GM21529 (cell line): Measurements from ENCODE around the gene MAP2K7.

Experiments
- ATAC-seq: cut with Tn5 transposase; IDR thresholded peaks from one replicate; pipeline ENCODE4 v1.9.1; 2021; ENCODE audit not compliant: unreplicated experiment

The MAP2K7 gene

GRCh38 chr19:7866399-7867091, 37.1 kb upstream of the MAP2K7 start:
- no peak for ATAC-seq

- ATAC-seq = no peak
Measured at GRCh38 chr19:7867092-7867844, 36.4 kb upstream of the MAP2K7 start.

GRCh38 chr19:7868326-7868670, 35.4 kb upstream of the MAP2K7 start:
- no peak for ATAC-seq

- ATAC-seq = peak; percentile 49
Measured at GRCh38 chr19:7868671-7869452, 34.8 kb upstream of the MAP2K7 start.

GRCh38 chr19:7869453-7869909, 34.2 kb upstream of the MAP2K7 start:
- peak; percentile 43 for ATAC-seq

GRCh38 chr19:7869910-7870511, 33.7 kb upstream of the MAP2K7 start:
- ATAC-seq = no peak

- no peak for ATAC-seq
Measured at GRCh38 chr19:7870571-7871436, 32.9 kb upstream of the MAP2K7 start.

- no peak for ATAC-seq
Measured at GRCh38 chr19:7871437-7872305, 32.0 kb upstream of the MAP2K7 start.

- no peak for ATAC-seq
Measured at GRCh38 chr19:7872306-7873204, 31.1 kb upstream of the MAP2K7 start.

- no peak for ATAC-seq
Measured at GRCh38 chr19:7873304-7874075, 30.2 kb upstream of the MAP2K7 start.

- ATAC-seq = no peak
Measured at GRCh38 chr19:7874076-7874896, 29.4 kb upstream of the MAP2K7 start, which contains the start of gene PRR36. Gene PRR36, minus strand, starts transcription at chr19:7874390. Its CDS starts 701 bp downstream, at chr19:7873689.

GRCh38 chr19:7874897-7875273, 28.8 kb upstream of the MAP2K7 start:
- ATAC-seq = no peak

GRCh38 chr19:7877249-7877836, 26.3 kb upstream of the MAP2K7 start:
- ATAC-seq = no peak

GRCh38 chr19:7879111-7879807, 24.4 kb upstream of the MAP2K7 start:
- ATAC-seq = no peak

- no peak for ATAC-seq
Measured at GRCh38 chr19:7879836-7880235, 23.8 kb upstream of the MAP2K7 start.

GRCh38 chr19:7881910-7882309, 21.8 kb upstream of the MAP2K7 start:
- no peak for ATAC-seq
